ENCODE results near the gene SMG6.
A peak's percentile ranks its signal among the peaks of the same experiment; 100 is the strongest.

Gene SMG6

GRCh38 chr17:2198927-2199326 is 104.7 kb downstream of the SMG6 start:
- no peak for DNase-seq

GRCh38 chr17:2197271-2197670 is 106.3 kb downstream of the SMG6 start:
- no peak for DNase-seq

DNA sequence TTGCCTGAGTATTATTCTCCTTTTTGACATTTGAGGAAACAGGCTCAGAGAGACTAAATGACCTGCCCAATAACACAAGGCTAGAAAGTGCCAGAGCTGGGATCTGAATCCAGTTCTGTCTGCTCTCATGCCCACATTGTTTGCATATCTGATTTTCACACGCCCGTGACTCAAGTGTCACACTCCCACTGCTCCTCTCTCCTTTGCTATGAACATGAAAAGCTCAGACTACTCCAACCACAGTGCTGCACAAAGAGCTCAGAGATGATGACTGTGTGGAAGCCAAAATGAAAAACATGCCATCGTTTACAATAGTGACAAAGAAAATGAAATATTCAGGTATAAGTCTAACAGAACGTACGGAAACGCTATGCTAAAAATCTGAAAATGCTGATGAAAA is 107.9 kb downstream of the SMG6 start:
- DNase-seq, result peak in 1 of 2 donors; percentile 20

DNA sequence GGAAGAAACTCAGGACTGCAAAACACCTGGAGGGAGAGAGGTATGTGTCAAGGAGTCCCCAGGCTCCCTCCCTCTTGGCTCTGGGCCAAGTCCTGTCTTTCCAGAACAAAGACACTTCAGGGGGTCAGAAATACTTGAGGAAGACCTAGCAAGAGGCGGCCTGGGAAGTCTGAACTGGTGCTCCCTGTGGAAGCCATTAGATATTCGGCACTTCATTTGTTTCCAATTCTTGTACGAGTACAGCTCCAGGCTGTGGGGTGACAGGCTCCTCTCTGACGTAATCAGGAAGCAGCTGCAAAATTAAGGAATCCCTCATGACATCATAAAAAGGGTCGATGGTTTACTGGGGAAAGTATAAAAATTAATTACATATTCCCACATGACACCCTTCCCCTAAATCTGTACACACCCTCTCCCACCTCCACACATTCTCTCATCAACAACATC is 108.7 kb downstream of the SMG6 start:
- DNase-seq, result no peak

DNA sequence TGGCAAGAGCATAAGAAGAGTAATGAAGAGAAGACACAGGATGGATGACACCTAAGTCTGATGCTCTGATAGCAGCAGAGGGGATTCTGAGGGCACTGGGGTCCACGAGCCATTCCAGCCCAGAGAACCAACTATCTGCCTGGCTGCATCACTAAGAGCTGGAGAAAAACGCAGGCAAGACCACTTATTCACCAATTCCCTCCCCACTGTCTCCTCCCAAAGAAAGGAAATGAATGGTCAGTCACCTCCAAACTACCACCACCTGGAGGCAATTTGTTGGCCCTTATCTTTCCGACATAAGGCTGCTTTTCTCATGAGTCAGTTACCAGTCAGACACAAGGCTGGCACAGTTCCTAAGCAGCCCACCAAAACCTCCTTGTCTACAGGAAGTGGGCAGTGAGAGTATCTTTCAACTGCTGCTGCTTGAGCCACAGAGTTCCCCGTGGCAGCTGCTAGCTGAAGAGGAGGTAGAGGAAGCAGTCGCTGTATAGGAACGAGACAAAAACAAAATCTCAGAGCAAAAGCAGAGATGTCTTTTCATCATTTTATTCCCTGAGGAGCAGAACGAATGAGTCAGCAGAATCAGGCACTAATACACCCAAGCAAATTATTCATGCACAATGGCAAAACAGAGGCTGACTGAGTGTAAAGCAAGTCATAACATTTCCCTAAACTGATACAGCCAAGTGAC is 111.1 kb downstream of the SMG6 start:
- peak in 1 of 2 donors; percentile 6 for DNase-seq

GRCh38 chr17:2191785-2192184 is 111.8 kb downstream of the SMG6 start:
- no peak for DNase-seq

DNA sequence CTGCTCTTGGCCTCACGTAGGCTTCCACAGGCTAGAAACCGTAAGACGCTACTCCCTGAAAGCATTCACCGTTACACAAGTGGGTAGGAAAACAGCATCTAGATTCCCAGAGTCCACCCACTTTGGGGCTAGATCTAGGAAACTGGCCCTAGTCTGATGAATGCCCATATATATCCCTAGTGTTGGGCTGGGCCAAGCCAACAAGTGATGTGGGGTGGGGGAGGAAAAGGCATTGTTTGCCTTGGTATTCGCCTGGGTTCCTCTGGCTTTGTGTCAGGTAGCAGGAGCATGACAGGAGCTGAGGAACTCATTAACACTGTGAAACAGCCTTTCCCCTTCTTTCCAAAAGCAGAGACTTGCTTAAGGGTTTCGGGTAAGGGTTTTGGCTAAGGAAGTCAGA is 112.4 kb downstream of the SMG6 start:
- DNase-seq, result no peak

DNA sequence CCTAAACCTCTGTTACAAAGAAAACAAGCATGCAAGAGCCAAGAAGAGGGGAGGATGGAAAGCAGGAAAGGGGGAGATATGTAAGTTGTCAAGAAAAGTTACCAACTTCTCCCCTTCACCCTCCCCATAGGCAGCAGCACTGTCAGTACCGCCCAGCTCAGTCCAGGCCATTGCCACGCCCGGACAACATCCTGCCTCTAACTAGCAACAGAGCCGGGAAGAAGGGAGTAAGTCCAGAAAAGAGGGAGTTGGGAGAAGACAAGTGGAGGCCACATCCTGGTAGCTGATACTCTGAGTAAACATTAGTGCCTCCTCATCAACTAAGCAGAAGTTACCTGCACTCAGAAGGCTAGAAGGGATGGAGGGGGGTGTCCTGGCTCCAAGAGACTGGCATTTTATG is 113.6 kb downstream of the SMG6 start:
- no peak for DNase-seq

- no peak for DNase-seq
Measured at GRCh38 chr17:2188971-2189630, 114.5 kb downstream of the SMG6 start.

GRCh38 chr17:2187758-2188157 is 115.8 kb downstream of the SMG6 start:
- DNase-seq, result no peak

- DNase-seq, result no peak
Measured at GRCh38 chr17:2186937-2187336, 116.6 kb downstream of the SMG6 start.

DNA sequence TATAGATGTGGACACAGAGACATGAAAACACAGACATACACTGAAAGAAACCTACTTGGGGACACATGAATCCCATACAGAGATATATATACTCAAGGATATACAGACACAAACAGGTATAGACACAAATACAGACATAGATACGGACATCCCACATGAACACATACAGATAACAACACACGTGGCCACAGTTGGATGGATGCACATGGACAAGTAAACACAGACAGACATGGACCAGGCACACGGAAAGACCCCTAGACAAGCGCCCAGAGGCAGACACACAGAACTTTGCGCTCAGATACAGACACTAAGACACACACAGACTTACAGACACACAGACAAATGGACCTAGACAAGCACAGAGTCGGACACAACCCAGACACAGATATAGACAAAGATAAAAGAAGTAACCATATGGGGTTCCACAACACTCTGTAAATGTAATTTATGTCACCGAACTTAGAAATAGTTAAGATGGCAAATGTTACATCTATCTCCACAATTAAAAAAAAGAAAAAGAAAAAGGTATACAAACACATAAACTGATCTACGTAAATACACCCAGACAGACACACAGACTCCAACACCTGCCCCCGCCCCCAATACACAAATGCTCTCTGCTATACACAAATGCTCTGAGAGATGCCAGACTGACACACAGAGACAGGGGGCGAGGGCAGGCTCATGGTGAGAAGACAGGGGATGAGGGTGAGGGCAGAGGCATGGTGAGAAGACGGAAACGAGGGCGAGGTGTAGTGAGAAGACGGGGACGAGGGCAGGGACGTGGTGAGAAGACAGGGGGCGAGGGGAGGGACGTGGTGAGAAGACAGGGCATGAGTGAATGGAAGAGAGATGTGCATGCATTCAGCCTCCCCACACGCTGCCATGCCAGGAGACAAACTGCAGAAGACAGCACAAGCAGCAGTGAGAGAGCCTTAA is 118.3 kb downstream of the SMG6 start:
- DNase-seq, result no peak

DNA sequence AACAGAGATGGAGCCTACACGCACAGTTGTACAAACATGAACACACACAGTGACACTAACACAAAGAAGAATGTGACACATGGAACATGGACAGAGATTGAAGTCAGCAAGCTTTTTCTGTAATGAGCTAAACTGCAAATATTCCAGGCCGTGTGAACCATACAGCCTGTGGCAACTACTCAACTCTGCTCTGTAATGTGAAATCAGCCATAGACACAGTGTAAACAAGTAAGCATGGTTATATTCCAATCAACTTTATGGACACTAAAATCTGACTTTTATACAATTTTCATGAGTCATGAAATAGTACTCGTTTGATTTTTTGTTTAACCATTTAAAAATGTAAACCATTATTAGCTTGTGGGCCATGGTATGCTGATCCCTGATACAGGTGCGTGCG is 120.2 kb downstream of the SMG6 start:
- DNase-seq, result no peak

- no peak for DNase-seq
Measured at GRCh38 chr17:2181897-2182448, 121.6 kb downstream of the SMG6 start.

DNA sequence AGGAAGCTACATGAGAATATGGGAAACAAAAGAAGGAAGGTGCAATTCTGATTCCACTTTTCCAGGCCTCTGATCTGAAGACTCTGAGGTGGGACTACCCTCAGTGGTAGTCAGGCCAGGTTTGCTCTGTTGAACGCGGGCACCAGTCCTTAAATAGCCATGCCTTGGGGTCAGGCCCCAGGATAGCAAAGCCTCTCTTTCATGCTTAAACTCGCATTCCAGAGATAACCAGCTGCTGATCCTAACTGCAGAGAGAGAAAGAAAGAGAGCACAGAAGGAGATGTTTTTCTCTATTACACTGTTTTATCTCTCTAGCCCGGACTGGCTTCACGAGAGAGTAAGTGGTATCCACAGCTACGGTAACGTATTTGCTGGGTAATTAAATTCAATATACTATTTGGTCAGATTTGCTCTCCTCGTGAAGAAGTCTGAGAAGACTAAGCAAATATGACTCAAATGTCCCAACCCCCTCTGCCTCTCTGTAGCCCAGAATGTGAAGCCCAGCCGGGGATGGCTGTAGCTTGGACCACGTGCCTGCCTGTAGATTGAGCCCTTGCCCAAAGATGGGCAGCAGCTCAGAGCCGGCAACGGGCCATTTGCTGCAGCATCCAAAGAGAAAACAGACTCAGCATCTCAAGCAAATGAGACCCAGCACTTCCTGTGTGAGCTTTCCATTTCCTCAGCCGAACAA is 122.2 kb downstream of the SMG6 start:
- DNase-seq, result no peak

GRCh38 chr17:2180768-2181167 is 122.8 kb downstream of the SMG6 start:
- no peak for DNase-seq

DNA sequence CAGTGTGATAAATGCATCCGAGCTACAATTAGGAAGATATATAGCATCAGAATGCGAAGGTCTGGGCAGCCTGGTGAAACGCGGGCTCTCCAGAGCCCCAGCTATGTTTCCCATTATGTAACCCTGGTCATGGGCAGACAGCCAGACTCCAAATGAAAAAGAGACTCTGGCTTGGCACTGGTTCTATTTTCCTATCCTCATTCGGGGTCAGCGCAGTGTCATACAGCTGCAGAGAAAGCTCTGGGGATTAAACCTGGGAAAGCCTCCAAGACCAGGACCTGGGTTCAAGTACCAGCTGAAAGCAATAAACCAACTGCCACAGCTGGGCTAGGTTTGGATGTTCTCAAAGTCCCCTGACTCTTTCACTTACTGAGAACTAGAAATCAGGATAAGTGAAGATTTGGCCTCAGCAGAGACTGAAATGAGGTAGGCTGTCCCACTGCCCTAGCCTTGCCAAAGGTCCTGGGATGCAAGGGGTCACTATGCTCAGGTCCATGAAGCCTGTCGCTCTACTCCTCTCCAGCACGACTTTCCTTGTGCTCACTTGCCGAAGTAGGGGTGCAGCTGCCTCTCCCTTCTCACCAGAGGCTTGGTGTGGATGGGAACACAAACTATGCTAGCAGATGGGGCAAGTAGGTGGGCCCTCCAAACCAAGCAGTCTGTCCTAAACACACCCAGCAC is 123.8 kb downstream of the SMG6 start:
- DNase-seq, result no peak

- DNase-seq, result peak; percentile 38 to 51
Measured at GRCh38 chr17:2178798-2179501, 124.6 kb downstream of the SMG6 start.

DNA sequence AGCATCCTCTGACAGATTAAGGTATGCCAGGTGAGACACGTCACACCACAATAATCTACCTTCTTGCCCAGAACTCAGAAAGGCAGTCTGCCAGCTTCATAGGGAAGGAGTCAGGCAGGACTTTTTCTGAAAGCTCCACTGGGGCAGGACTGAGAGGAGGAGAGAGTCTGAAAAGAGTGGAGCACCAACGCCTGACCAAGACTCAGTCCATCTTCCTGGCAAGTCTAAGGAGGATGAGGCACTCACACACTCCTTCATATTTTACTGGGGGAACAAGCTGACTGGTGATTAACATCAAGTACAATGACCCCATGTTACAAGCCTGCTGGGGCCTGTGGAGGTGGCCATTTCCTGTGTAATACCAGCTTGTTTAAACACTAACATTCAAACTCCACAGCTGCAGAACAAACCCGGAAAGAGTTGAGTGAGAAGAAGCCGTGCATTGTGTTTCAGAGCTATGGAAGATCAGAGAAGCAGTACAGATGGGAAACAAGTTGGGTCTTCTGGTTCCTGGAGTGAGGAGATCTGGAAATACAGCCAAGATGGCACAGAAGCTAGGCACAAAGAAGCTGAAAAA is 126.3 kb downstream of the SMG6 start:
- DNase-seq, result no peak

DNA sequence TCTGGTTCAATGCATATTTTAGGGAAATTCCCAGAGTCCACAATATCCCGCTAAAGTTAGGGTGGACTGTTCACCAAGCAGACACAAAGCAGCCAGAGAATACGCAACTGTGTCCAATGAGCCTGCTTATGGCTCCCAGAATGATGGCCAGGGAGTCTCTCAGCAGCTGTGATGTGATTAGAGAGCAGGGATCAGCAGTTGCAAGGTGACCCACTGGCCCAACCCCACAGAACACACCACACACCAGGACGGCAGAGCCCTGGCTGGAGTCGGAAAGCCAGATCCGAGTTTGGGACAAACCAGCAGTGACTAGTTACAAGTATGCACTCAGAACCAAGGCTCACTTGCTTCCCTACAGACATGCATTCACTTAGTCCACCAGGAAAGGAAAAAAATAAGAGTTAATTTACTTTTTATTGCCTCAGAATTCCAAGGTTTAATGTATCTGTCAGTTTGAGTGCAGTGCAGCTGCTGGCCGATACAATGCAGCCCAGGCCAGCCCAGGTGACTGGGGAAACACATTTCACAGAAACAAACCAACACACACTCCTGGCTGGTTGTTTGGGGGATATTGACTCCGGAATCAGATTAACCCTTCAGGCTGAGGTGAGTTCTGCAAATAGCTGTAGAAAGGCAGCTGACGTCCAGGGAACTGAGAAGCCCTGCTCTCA is 127.0 kb downstream of the SMG6 start:
- no peak for DNase-seq

Data from inflammatory macrophage (primary cell).